Bronchial epithelial cell (primary cell): ENCODE results near the gene CYP2B6. TPM values are rescaled to one million over a fixed set of nuclear protein-coding genes. Genes with fewer than 3 reads are reported as not detected.
A peak's percentile ranks its signal among the peaks of the same experiment; 100 is the strongest.

Experiments
- DNase-seq: peaks from one replicate; pipeline ENCODE4 v3.0.0-alpha.2; 2010; ENCODE audit warnings: low read depth
- FAIRE-seq: peaks from 2 replicates; lab custom pipeline; 2011; peaks lifted over from hg19 to GRCh38; lab: Jason Lieb, UNC
- H3K27me3 ChIP-seq: 2 replicates; pipeline ENCODE4 v1.5.1; 2011; ENCODE audit warnings: low read length; ENCODE audit not compliant: control insufficient read depth, insufficient read depth
- H3K36me3 ChIP-seq: 2 replicates; pipeline ENCODE4 v1.5.1; 2011; ENCODE audit warnings: low read length; ENCODE audit not compliant: control insufficient read depth, insufficient read depth
- H3K4me3 ChIP-seq: 2 replicates; pipeline ENCODE4 v1.5.1; 2011; ENCODE audit warnings: mild to moderate bottlenecking, low read depth, low read length, control low read depth
- CTCF ChIP-seq: IDR thresholded peaks from 2 replicates; pipeline ENCODE4 v1.5.1; 2011; ENCODE audit warnings: mild to moderate bottlenecking, moderate library complexity, low read length, control low read depth, inconsistent platforms; ENCODE audit not compliant: insufficient read depth, severe bottlenecking
- total RNA-seq: library from RNA; depleted of rRNA; stranded (reverse); fragments of >200 nt; gene quantifications from 2 replicates; pipeline ENCODE4 v1.2.1, GENCODE V29; 2014

CYP2B6 gene
- total RNA-seq, 1 donor from 2014 or later: not detected

GRCh38 chr19:40948580-40949299 lies 42.3 kb upstream of the CYP2B6 start:
- FAIRE-seq: peak; percentile 62
- no peaks in the 10 kb centered on the region for H3K36me3 ChIP-seq
- no peak for DNase-seq
- TF ChIP-seq CTCF: no peak
- H3K4me3 ChIP-seq: no peak overlapping the region
- no peaks in the 10 kb centered on the region for H3K27me3 ChIP-seq

- Histone ChIP-seq H3K36me3 (no peaks in the 10 kb centered on the region), H3K4me3 (no peak overlapping the region), H3K27me3 (no peaks in the 10 kb centered on the region)
- DNase-seq (no peak), FAIRE-seq (no peak)
- TF ChIP-seq CTCF: no peak
These were observed 36.5 kb upstream of the CYP2B6 start for GRCh38 chr19:40954573-40954972.

GRCh38 chr19:40959338-40959737 lies 31.7 kb upstream of the CYP2B6 start:
- Histone ChIP-seq H3K36me3 (no peaks in the 10 kb centered on the region), H3K4me3 (no peak overlapping the region), H3K27me3 (peaks cover 2% of the 10 kb centered on the region)
- FAIRE-seq: no peak
- DNase-seq: no peak
- TF ChIP-seq CTCF: no peak

DNA sequence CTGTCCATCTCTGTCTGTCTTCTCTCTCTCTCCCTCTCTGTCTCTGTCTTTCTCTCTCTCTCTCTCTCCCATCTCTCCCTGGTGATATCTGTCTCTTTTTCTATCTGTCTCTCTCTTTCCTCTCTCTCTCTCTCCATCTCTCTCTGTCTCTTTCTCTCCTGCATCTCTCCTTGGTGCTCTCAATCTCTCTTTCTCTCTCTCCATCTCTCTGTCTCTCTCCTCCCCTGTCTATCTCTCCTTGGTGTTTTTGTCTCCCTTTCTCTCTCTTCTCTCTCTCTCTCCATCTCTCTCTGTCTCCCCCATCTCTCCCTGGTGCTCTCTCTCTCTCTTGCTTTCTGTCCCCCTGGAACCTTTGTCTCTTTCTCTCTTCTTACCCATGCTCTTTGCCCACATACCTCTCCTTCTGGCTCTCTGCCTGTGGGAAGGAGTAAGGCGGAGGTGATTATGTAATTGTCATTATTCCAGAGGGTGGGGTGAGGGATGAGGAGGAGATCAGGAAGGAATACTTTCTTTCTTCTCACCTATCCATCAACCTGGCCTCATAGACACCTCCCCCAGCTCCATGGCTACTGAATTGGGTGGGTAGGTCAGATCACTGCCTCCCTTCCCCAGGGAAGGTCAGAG lies 30.9 kb upstream of the CYP2B6 start:
- DNase-seq (no peak), FAIRE-seq (no peak)
- TF ChIP-seq CTCF: no peak

GRCh38 chr19:40960780-40961179 lies 30.3 kb upstream of the CYP2B6 start:
- FAIRE-seq: no peak
- no peak overlapping the region for H3K4me3 ChIP-seq
- no peak for TF ChIP-seq CTCF
- no peak for DNase-seq
- H3K27me3 ChIP-seq: peaks cover 2% of the 10 kb centered on the region
- H3K36me3 ChIP-seq: no peaks in the 10 kb centered on the region

More for the DNA sequence above, 30.9 kb upstream of the CYP2B6 start:
- H3K36me3 ChIP-seq: no peaks in the 10 kb centered on the region
- H3K4me3 ChIP-seq: no peak overlapping the region
- peaks cover 2% of the 10 kb centered on the region for H3K27me3 ChIP-seq
